HG03039 (cell line): ENCODE results near the gene ARSB.
A peak's percentile ranks its signal among the peaks of the same experiment; 100 is the strongest.

Experiments used
- ATAC-seq: cut with Tn5 transposase; IDR thresholded peaks from one replicate; pipeline ENCODE4 v1.9.1; 2021; ENCODE audit warnings: mild to moderate bottlenecking, moderate library complexity; ENCODE audit not compliant: unreplicated experiment

The ARSB gene

GRCh38 chr5:78731884-78732283 lies 253.2 kb downstream of the ARSB start:
- no peak for ATAC-seq

- no peak for ATAC-seq
These were observed 254.6 kb downstream of the ARSB start for GRCh38 chr5:78730300-78731094.

- ATAC-seq, result peak; percentile 78
These were observed 257.0 kb downstream of the ARSB start for GRCh38 chr5:78727786-78728761.
